ACHN (cell line): ENCODE data around the gene ANKRD30B.
"Not testable (repeated sequence)": the region's sequence is repeated elsewhere in the genome, so short reads cannot be mapped to it uniquely, and the experiment has no call there.

Experiments used
- DNase-seq: peaks from one replicate; pipeline ENCODE4 v3.0.0-alpha.2; 2015
- in situ Hi-C: cut with HindIII; loops from 2 replicates; pipeline ENCODE4 v1.10.0; 2017; ENCODE audit warnings: low sequenced_read_pairs, low pct_ligation_motif_present, low pct_unique_long_range_greater_than_20kb

ANKRD30B gene

GRCh38 chr18:14841607-14842006 lies 93.6 kb downstream of the ANKRD30B start:
- DNase-seq, in situ Hi-C loops: not testable (repeated sequence)

- DNase-seq, in situ Hi-C loops: not testable (repeated sequence)
Measured at GRCh38 chr18:14851533-14851932, 103.6 kb downstream of the ANKRD30B start.

GRCh38 chr18:14855634-14856033 lies 107.7 kb downstream of the ANKRD30B start:
- DNase-seq: not testable (repeated sequence)

GRCh38 chr18:14856256-14856655 lies 108.3 kb downstream of the ANKRD30B start:
- DNase-seq, in situ Hi-C loops: not testable (repeated sequence)

More at GRCh38 chr18:14855634-14856033, 107.7 kb downstream of the ANKRD30B start:
- in situ Hi-C loops: not testable (repeated sequence)

- DNase-seq, in situ Hi-C loops: not testable (repeated sequence)
Measured at GRCh38 chr18:14858514-14858913, 110.5 kb downstream of the ANKRD30B start.

- in situ Hi-C loops, DNase-seq: not testable (repeated sequence)
Measured at GRCh38 chr18:14859995-14860394, 112.0 kb downstream of the ANKRD30B start.

GRCh38 chr18:14866426-14866825 lies 118.5 kb downstream of the ANKRD30B start:
- DNase-seq, in situ Hi-C loops: not testable (repeated sequence)

GRCh38 chr18:14867988-14868387 lies 120.0 kb downstream of the ANKRD30B start:
- DNase-seq, in situ Hi-C loops: not testable (repeated sequence)

GRCh38 chr18:14868825-14869224 lies 120.9 kb downstream of the ANKRD30B start:
- DNase-seq: peak; percentile 8
- in situ Hi-C loops: not testable (repeated sequence)

GRCh38 chr18:14878826-14879225 lies 130.9 kb downstream of the ANKRD30B start:
- DNase-seq, in situ Hi-C loops: not testable (repeated sequence)

GRCh38 chr18:14900435-14900834 lies 152.5 kb downstream of the ANKRD30B start:
- DNase-seq: no peak
- in situ Hi-C loops: no loop called here
